T-helper 1 cell (primary cell): ENCODE data around the gene PRDM12.
A peak's percentile ranks its signal among the peaks of the same experiment; 100 is the strongest.
"Not testable (repeated sequence)": the region's sequence is repeated elsewhere in the genome, so short reads cannot be mapped to it uniquely, and the experiment has no call there.

Experiments
- DNase-seq, 5 donors: peaks; one replicate each; pipeline ENCODE4 v3.0.0-alpha.2; 2012 to 2020

Gene PRDM12

GRCh38 chr9:130665431-130666392 is 1.3 kb downstream of the PRDM12 start:
- DNase-seq = no peak

DNA sequence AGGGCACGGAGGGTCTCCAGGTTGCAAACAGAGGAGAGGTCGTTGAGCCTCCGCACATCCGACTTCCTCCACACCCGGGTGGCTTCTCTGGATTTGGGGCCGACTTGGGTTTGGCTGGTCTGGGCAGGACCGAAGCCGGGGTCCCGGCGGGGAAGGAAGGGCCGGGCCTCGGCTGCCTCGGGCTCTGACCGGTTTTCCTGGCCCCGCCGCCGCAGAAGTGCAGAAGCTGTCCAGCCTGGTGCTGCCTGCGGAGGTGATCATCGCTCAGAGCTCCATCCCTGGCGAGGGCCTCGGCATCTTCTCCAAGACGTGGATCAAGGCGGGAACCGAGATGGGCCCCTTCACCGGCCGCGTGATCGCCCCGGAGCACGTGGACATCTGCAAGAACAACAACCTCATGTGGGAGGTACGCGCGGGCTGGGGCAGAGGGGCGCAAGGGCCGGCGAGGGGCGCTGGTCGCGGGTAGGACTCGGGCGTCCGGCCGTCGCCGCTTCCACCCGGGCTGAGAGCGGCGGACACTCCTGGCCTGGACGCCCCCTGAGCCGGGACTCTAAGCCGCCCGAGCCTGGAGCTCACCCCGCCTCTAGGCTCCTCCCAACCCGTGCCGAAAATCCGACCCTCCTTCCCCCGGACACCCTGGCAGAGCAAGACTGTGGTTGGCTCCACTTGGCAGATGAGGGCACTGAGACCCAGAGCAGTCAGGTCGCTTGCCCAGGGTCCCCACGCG is 2.2 kb downstream of the PRDM12 start:
- DNase-seq = no peak

GRCh38 chr9:130667120-130667435 is 2.7 kb downstream of the PRDM12 start:
- DNase-seq = no peak

DNA sequence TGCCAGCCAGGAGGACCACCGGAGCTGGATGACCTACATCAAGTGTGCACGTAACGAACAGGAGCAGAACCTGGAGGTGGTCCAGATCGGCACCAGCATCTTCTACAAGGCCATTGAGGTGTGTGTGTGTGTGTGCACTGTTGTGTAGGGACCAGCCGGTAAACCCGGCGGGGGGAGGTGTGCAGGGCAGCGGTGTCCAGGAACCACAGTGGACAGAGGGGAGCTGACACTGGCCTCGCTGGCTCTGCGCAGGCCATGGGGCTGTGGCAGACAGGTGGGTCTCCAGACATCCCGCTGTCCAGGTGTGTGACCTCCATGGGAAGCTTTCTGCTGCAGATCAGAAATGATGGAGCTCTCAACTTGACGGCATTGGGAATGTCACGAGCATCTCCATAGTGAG is 3.8 kb downstream of the PRDM12 start:
- no peak for DNase-seq

DNA sequence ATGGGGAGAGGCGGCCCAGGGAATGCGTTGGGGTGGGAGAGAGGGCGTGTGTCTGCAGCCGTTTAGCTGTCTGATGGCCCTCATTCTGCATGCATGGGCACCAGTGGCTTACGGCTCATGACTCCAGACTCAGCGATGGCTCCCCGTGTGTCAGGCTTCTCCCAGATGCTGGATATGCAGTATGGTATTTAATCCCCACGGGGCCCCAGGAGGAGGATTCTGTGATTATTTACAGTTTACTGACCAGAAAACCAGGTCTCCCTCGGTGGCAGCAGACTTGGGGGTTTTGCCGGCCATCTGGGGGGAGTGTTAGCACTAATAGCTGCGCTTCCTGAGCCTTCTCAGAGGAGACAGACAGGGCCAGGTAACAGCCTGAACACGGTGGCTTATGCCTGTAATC is 4.3 kb downstream of the PRDM12 start:
- no peak for DNase-seq

- DNase-seq = no peak
These were observed 5.6 kb downstream of the PRDM12 start for GRCh38 chr9:130669965-130670364.

DNA sequence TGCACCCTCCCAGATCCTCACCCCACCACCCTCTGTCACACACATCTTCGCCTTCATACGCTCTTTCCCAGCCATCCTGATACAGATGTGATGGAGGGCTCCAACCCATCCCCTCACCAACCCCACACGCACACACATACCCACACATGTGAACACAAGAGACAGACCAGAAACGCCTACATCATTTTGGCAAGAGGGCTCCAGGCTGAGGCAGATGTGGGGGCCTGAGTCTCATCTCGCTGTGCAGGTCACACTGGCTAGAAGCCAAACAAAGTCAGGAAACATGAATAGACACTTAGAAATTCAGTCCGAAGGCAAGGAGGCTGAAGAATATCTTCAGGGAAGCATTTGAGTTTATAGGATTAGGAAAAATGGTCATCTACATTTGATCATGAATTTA is 6.2 kb downstream of the PRDM12 start:
- no peak for DNase-seq

DNA sequence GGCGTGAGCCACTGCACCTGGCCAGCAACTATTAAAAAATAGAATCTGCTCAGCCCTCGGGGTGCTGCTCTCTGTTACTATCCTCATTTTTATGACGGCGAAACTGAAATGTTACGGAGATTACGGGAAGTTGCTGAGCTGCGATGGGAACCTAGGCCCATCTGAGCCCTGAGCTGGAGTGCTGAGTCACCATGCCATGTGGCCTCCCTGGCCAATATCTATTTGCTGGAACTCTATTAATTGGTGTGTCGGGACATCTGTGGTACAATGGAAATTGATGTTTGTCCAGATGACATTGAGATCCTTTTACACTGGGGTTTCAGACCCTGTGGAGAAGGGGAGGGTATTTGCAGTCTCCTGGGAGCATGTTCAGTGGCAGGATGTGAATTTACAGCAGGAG is 8.1 kb downstream of the PRDM12 start:
- DNase-seq = no peak

GRCh38 chr9:130672933-130673615 is 8.7 kb downstream of the PRDM12 start:
- no peak for DNase-seq

DNA sequence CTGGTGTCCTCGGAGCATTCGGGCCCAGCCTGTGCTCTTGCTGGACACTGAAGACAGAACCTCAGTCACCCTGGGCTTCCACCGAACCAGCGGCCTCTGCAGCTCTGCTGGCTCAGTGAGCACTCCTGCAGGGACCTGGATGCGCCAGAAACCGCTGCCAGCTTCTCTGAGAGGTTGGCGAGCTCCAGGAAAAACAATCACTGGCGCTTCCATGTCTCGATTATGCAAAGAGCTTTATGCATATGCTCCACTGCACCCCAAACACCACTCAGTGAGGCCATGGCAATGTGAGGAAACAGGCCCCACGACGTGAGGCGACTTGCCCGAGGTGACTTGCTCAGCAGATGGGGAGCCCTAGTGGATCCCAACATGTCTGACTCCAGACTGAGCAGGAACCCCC is 11.0 kb downstream of the PRDM12 start:
- DNase-seq = no peak

DNA sequence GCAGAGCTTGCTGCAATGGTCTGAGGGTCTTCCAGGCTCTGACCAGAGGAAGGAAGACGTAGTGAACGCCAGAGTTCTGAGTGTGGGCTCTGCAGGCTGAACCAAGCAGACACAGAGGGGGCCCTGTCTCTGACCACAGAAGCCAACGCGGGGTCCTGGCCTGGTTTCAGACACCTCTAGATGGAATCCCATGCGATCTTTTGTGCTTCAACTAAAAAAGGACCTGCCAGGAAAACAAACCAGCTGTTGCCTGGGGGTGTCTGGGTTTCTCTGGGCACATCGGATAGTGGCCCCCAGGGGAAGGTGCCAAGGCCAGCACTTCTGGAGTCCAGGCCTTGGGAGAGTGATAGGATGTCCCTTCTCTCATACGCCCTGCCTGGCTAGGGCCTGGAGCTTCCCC is 12.9 kb downstream of the PRDM12 start:
- no peak for DNase-seq

- peak in 3 of 5 donors; percentile 24 to 71 (median 27) for DNase-seq
These were observed 16.7 kb downstream of the PRDM12 start for GRCh38 chr9:130680836-130681768.

DNA sequence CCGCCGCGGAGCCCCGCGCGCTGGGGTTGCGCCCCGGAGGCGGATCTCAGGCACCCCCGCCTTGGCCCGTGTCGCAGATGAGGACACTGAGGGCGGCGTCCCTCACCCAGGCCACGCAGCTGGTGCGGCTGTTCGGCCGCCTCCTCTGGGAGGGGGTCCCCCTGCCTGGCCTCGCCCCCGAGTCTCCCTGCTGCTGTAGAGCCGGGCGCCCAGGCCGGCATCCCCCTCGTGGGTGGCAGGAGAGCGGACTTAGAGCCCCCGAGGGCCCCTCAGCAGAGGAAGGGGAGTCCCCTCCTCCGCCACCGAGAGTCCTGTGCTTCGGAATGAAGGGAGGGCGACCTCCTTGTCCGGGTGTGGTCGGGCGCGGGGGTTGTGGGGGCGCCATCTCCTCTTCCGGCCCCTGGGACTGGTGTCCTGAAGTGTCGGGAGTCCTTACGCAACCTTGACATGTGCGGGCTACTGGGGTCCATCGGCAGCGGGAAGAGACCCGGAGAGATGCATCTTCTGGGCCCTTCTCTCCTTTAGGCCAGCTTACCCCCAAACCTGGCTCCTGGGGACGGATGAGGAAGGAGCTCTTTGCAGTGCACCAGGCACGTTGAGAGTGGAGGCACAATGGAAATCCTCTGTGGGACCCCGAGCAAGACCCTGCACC is 17.5 kb downstream of the PRDM12 start:
- DNase-seq = no peak

- DNase-seq = peak in 4 of 5 donors; percentile 36 to 52 (median 40)
These were observed 18.2 kb downstream of the PRDM12 start for GRCh38 chr9:130682421-130683121.

DNA sequence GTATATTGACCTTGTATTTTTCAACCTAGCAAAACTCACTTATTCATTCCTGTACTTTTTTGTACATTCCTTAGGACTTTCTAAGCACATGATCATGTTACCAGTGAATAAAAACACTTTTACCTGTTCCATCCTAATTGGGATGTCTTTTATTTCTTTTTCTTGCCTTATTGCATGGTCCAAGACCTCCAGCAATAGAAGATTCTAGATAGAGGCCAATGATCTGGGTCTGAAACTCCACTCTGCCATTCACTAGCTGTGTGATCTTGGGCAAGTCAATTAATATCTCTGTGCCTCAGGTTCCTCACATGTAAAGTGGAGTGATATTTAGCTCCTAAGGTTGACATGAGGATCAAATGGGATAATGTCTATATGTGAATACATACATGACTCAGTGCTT is 20.7 kb downstream of the PRDM12 start:
- no peak for DNase-seq

DNA sequence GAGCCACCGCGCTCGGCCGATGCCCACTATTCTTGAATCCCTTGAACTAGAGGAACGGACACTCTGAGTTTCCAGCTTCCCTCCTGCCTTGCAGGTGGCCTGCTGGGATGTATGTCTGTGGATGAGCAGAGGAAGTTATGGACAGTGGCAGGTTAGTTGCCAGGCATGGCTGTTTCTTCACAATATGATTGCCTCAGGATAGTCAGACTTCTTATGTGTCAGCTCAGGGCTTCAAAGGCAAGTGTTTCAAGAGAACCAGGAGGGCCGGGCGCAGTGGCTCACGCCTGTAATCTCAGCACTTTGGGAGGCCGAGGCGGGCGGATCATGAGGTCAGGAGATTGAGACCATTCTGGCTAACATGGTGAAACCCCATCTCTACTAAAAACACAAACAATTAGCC is 21.6 kb downstream of the PRDM12 start:
- DNase-seq = not testable (repeated sequence)

- no peak for DNase-seq
These were observed 23.2 kb downstream of the PRDM12 start for GRCh38 chr9:130687615-130688014.

DNA sequence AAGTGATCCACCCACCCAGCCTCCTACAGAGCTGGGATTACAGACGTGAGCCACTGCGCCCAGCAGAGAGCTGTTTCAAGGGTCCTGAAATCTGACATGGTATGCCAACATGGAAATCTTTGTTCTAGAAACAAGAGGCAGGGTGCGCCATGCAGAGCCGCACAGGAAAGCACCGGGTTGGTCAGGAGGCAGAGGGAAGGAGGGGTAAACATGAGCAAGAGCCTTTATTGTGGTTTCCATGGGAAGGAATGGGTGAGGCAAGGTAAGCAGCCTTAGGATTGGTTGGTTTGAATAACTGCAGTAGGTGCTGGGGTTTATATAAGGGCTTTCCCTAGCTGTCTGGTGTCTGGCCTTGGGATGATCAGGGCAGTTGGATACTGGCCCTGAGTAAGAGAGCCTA is 23.7 kb downstream of the PRDM12 start:
- DNase-seq = no peak

GRCh38 chr9:130689572-130689936 is 25.2 kb downstream of the PRDM12 start:
- DNase-seq = no peak

DNA sequence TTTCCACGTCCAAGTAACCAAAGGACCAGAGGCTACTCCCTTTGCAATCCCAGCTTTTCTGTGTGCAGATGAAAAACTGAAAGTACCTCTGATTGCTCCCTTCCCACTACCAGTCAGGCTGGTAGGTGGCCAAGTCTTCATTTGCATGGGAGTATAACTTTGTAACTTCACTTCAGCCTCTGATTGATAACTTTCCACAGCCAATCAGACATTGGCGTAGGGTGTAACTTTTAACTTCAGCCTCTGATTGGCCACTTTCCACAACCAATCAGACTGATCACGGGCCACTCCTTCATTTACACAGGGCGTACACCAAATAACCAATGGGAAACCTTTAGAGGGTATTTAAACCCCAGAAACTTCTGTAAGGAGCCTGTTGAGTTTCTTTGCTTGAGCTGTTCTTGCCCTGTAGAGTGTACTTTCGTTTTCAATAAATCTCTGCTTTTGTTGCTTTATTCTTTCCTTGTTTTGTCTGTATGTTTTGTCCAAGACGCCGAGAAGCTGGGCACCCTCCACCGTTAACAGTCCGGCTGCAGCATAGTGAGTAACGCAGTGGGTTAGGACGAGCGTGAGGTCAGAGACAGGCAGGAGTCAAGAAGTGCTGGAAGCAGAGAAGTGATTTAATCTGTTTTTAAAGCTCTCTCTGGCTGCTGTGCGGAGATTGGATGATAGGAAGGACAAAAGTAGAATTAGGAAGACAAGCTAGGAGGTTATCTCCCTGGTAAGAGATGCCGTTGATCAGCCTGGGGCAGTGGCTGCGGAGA is 25.7 kb downstream of the PRDM12 start:
- no peak for DNase-seq
